ENCODE measurements around the gene PTPRN.

DNA sequence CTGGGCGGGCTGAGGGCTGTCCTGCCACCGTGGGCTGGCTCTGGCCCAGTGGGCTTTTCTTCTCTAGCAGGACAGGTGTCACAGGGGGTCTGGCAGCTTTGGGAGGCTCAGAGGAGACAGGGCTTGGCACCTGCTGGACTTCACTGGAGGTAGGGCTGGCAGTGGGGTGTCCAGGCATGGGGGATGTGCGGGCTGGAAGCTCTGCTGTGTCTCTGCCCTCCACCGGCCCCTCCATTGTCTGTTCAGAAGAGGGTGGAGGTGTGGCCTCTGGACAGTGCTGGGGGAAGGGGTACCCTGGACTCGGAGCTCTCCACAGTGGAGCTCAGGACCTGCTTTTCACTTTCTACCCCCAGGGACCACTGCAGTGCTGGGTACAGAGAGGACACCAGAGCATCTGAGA is 9.2 kb downstream of the PTPRN start:
- TF ChIP-seq, protein P1, sequence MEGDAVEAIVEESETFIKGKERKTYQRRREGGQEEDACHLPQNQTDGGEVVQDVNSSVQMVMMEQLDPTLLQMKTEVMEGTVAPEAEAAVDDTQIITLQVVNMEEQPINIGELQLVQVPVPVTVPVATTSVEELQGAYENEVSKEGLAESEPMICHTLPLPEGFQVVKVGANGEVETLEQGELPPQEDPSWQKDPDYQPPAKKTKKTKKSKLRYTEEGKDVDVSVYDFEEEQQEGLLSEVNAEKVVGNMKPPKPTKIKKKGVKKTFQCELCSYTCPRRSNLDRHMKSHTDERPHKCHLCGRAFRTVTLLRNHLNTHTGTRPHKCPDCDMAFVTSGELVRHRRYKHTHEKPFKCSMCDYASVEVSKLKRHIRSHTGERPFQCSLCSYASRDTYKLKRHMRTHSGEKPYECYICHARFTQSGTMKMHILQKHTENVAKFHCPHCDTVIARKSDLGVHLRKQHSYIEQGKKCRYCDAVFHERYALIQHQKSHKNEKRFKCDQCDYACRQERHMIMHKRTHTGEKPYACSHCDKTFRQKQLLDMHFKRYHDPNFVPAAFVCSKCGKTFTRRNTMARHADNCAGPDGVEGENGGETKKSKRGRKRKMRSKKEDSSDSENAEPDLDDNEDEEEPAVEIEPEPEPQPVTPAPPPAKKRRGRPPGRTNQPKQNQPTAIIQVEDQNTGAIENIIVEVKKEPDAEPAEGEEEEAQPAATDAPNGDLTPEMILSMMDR (IDR thresholded peaks at IDR 0.05), result no peak
- no peak for TF ChIP-seq EZH2 (IDR thresholded peaks at IDR 0.05)
- TF ChIP-seq EZH2phosphoT487 (IDR thresholded peaks at IDR 0.05), result no peak

All from neural progenitor cell (in vitro differentiated cells).